ENCODE measurements around the gene TSPAN11. TPM values are rescaled to one million over a fixed set of nuclear protein-coding genes. Genes with fewer than 3 reads are reported as not detected.
A peak's percentile ranks its signal among the peaks of the same experiment; 100 is the strongest.

The TSPAN11 gene
- total and polyA plus RNA-seq, 2 experiments from 2014 or later = 5.2 to 9.6 TPM

DNA sequence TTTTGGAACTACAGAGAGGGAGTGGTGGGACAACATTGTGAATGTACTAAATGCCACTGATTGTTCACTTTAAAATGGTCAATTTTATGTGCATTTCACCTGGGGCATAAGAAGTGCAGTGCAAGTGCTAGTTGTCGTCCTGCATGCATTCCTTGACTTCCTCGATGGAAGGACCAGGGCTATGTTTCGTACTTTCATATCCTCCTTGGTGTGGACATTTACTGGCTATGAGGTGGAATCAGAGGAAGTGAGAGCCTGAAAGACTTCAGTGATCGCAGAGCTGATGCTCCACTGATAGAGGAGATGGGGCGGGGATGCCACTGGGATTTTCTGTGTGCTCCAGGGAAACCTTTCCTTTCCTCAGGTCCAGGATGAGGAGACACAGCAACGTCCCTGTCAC is 93.0 kb downstream of the TSPAN11 start:
- TF ChIP-seq, protein P1, sequence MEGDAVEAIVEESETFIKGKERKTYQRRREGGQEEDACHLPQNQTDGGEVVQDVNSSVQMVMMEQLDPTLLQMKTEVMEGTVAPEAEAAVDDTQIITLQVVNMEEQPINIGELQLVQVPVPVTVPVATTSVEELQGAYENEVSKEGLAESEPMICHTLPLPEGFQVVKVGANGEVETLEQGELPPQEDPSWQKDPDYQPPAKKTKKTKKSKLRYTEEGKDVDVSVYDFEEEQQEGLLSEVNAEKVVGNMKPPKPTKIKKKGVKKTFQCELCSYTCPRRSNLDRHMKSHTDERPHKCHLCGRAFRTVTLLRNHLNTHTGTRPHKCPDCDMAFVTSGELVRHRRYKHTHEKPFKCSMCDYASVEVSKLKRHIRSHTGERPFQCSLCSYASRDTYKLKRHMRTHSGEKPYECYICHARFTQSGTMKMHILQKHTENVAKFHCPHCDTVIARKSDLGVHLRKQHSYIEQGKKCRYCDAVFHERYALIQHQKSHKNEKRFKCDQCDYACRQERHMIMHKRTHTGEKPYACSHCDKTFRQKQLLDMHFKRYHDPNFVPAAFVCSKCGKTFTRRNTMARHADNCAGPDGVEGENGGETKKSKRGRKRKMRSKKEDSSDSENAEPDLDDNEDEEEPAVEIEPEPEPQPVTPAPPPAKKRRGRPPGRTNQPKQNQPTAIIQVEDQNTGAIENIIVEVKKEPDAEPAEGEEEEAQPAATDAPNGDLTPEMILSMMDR (IDR thresholded peaks at IDR 0.05; ENCODE audit: poor library complexity) = no peak
- no peak for TF ChIP-seq EZH2phosphoT487 (IDR thresholded peaks at IDR 0.05; ENCODE audit: low read depth, severe bottlenecking, unreplicated experiment)
- no peak for TF ChIP-seq EZH2 (IDR thresholded peaks at IDR 0.05; ENCODE audit: borderline replicate concordance)
- no peaks in the 10 kb centered on the region for H4K20me1 ChIP-seq (ENCODE audit: insufficient read depth, poor library complexity, severe bottlenecking)
- WGBS (ENCODE audit: low lambda C conversion rate, missing lambda C conversion rate) = 93% methylated on average over 6 of the region's 6 CpGs
- no peaks in the 10 kb centered on the region for H3K79me2 ChIP-seq
- no peaks in the 10 kb centered on the region for H3K27me3 ChIP-seq
- H3K36me3 ChIP-seq (replicated peaks; ENCODE audit: insufficient read depth, low read depth) = no peaks in the 10 kb centered on the region
- H3K27ac ChIP-seq = no peak overlapping the region
- H3K4me1 ChIP-seq (ENCODE audit: insufficient read depth) = no peaks in the 10 kb centered on the region
- H2AFZ ChIP-seq = no peak overlapping the region
- no peaks in the 10 kb centered on the region for H3K9me3 ChIP-seq (ENCODE audit: low read depth)
- H3K4me2 ChIP-seq = no peak overlapping the region
- no peak for DNase-seq (ENCODE audit: low spot score)
- no peak overlapping the region for H3K4me3 ChIP-seq
- no peaks in the 10 kb centered on the region for H3K9me2 ChIP-seq (replicated peaks; ENCODE audit: insufficient read depth)

DNA sequence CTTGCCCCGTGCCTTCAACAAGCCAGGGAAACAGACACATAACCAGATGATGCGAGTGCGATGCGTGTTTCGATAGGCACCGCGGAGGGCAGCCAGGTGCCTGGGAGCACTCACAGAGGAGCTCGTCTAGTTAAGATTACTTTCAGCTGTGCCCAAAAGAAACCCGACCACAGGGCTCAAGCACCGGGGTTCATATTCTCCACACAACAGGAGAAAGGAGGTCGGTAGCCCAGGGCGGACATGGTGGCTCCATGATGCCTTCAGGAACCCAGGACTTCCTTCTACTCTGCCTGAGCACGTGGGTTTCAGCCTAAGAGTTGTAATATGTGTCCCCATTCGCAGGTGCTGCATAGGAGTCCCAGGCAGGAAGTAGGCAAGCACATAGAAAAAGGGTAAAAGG is 93.4 kb downstream of the TSPAN11 start:
- no peaks in the 10 kb centered on the region for H3K36me3 ChIP-seq (replicated peaks; ENCODE audit: insufficient read depth, low read depth)
- no peak overlapping the region for H3K4me2 ChIP-seq
- TF ChIP-seq EZH2phosphoT487 (IDR thresholded peaks at IDR 0.05; ENCODE audit: low read depth, severe bottlenecking, unreplicated experiment) = no peak
- WGBS (ENCODE audit: low lambda C conversion rate, missing lambda C conversion rate) = 90% methylated on average over 14 of the region's 14 CpGs
- DNase-seq (ENCODE audit: low spot score) = no peak
- H3K9me3 ChIP-seq (ENCODE audit: low read depth) = no peaks in the 10 kb centered on the region
- no peaks in the 10 kb centered on the region for H3K27me3 ChIP-seq
- no peak overlapping the region for H3K4me3 ChIP-seq
- no peaks in the 10 kb centered on the region for H3K9me2 ChIP-seq (replicated peaks; ENCODE audit: insufficient read depth)
- H3K79me2 ChIP-seq = no peaks in the 10 kb centered on the region
- no peak overlapping the region for H2AFZ ChIP-seq
- no peak overlapping the region for H3K27ac ChIP-seq
- H3K4me1 ChIP-seq (ENCODE audit: insufficient read depth) = no peaks in the 10 kb centered on the region
- H4K20me1 ChIP-seq (ENCODE audit: insufficient read depth, poor library complexity, severe bottlenecking) = no peaks in the 10 kb centered on the region

DNA sequence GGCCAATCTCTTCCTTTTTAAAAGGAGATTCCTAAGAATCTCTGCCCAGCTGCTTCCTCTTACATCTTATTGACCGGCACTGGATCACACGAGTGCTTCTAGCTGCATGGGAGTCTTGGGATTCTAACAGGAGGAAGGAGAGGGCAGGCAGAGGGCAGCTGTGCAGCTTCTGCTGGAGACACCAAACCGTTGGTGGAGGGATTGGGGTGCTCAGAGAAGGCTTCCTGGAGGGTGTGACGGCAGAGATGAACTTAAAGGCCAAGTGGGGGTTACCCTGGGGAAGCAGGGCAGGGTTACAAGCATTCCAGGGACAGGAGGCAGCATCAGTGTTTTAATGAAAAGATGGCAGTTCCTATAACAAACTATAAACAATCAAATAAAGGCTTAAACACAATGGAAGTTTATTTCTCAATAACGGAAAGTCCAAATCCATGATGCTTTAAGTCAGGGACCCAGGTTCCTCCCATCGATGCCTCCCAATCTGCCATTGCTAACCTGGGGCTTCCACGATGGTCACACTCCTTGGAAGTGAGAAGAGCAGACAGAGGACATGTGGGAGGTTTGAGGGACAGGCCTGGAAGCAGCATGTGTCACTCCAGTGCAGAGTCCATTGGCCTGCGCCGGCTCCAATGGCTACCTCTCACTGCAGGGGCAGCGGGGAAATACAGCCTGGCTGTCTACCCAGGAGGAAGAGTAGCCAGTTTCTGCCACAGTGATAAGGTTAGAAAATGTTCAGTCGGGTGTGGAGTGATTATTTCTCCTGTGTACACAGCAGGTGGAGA is 94.0 kb downstream of the TSPAN11 start:
- DNase-seq (ENCODE audit: low spot score) = no peak
- Histone ChIP-seq H4K20me1 (ENCODE audit: insufficient read depth, poor library complexity, severe bottlenecking) (no peaks in the 10 kb centered on the region), H3K79me2 (no peaks in the 10 kb centered on the region), H3K9me3 (ENCODE audit: low read depth) (no peaks in the 10 kb centered on the region), H3K36me3 (replicated peaks; ENCODE audit: insufficient read depth, low read depth) (no peaks in the 10 kb centered on the region), H2AFZ (no peak overlapping the region), H3K27ac (no peak overlapping the region), H3K4me1 (ENCODE audit: insufficient read depth) (no peaks in the 10 kb centered on the region), H3K4me2 (no peak overlapping the region), H3K27me3 (no peaks in the 10 kb centered on the region), H3K4me3 (no peak overlapping the region), H3K9me2 (replicated peaks; ENCODE audit: insufficient read depth) (no peaks in the 10 kb centered on the region)
- WGBS (ENCODE audit: low lambda C conversion rate, missing lambda C conversion rate) = 88% methylated on average over 11 of the region's 11 CpGs
- no peak for TF ChIP-seq EZH2 (IDR thresholded peaks at IDR 0.05; ENCODE audit: borderline replicate concordance)
- TF ChIP-seq, protein P1 (IDR thresholded peaks at IDR 0.05; ENCODE audit: poor library complexity) = no peak
- TF ChIP-seq EZH2phosphoT487 (IDR thresholded peaks at IDR 0.05; ENCODE audit: low read depth, severe bottlenecking, unreplicated experiment) = no peak

DNA sequence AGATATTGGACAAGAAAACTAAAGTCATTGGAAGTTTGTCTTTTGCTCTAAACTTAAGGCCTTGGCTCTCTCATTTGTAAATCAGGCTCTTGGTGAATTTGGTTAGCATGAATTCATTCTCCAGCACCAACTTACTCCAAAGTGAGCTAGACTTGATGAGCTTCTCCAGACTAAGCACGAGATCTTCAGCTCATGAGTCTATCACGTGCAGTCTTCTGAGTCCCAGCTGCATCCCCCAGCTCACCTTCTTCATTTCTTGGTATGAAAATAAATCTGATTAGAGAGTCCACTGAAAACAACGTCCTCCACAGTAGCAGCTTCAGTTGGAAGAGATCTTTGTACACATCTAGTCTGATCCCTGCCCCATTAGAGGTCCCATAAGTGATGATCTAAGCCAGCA is 94.6 kb downstream of the TSPAN11 start:
- no peak for DNase-seq (ENCODE audit: low spot score)
- WGBS (ENCODE audit: low lambda C conversion rate, missing lambda C conversion rate) = 76% methylated on average over 3 of the region's 3 CpGs
- H3K27me3 ChIP-seq = no peaks in the 10 kb centered on the region
- no peaks in the 10 kb centered on the region for H4K20me1 ChIP-seq (ENCODE audit: insufficient read depth, poor library complexity, severe bottlenecking)
- no peak overlapping the region for H2AFZ ChIP-seq
- H3K4me2 ChIP-seq = no peak overlapping the region
- TF ChIP-seq, protein P1 (IDR thresholded peaks at IDR 0.05; ENCODE audit: poor library complexity) = no peak
- no peak for TF ChIP-seq EZH2phosphoT487 (IDR thresholded peaks at IDR 0.05; ENCODE audit: low read depth, severe bottlenecking, unreplicated experiment)
- TF ChIP-seq EZH2 (IDR thresholded peaks at IDR 0.05; ENCODE audit: borderline replicate concordance) = no peak
- no peaks in the 10 kb centered on the region for H3K9me2 ChIP-seq (replicated peaks; ENCODE audit: insufficient read depth)
- H3K4me3 ChIP-seq = no peak overlapping the region
- H3K79me2 ChIP-seq = no peaks in the 10 kb centered on the region
- H3K27ac ChIP-seq = peak overlapping the region; percentile 20
- H3K9me3 ChIP-seq (ENCODE audit: low read depth) = no peaks in the 10 kb centered on the region
- H3K4me1 ChIP-seq (ENCODE audit: insufficient read depth) = no peaks in the 10 kb centered on the region
- H3K36me3 ChIP-seq (replicated peaks; ENCODE audit: insufficient read depth, low read depth) = no peaks in the 10 kb centered on the region

Measured in hepatocyte (in vitro differentiated cells).